Heart left ventricle (tissue), 13 donors: ENCODE measurements around the gene TMEM179B.

ENCODE experiments used
- POLR2A ChIP-seq, 2 donors: fragments of 450-650 bp; IDR thresholded peaks; one replicate each; pipeline ENCODE4 v1.6.1; 2017; ENCODE audit warnings: antibody characterized with exemption in 2 of 2, mild to moderate bottlenecking in 2 of 2, moderate library complexity in 2 of 2
- TF ChIP-seq, protein P1 (sequence below), 12 donors: fragments of 200-600 bp; sonication (generic) in 4 of 12; IDR thresholded peaks; one replicate each; pipeline versions ENCODE4 v1.5.0 to v1.8.0; 2018 to 2022; ENCODE audit warnings: antibody characterized with exemption in 12 of 12, mild to moderate bottlenecking in 5 of 12
- donor health status: ischemic (EF 13 %, LVEDD 7.1; RV severe dilation, severe dysfunction).
- donor health status: DM: no; HTN: yes; CAD: no.
- donor health status: DM: no; HTN: no; CAD: no.
- donor health status: ischemic (EF 25% LVEDD 6.9; RV normal size, moderate dysfunction).
- donor health status: ischemic (EF 25% LVEDD 5.7; RV mildly dilated, moderate dysfunction).
- donor health status: ischemic (EF 35%, LVEDD 5.7; RV mildly dilated, moderate dysfunction).
- donor health status: nonischemic (EF 11% LVEDD 7.7; RV severe dilation, severe dysfunction).
- donor health status: DM: yes; HTN: yes; CAD: no.
- donor health status: PGD.
- donor health status: ischemic (EF 29% LVEDD 5.4; RV normal size, mild dysfunction).
- donor health status: nonischemic (EF 23%, LVEDD 6.1; RV moderate dilation, normal function).

GRCh38 chr11:62817129-62817528 is 29.9 kb downstream of the TMEM179B start:
- TF ChIP-seq, protein P1, sequence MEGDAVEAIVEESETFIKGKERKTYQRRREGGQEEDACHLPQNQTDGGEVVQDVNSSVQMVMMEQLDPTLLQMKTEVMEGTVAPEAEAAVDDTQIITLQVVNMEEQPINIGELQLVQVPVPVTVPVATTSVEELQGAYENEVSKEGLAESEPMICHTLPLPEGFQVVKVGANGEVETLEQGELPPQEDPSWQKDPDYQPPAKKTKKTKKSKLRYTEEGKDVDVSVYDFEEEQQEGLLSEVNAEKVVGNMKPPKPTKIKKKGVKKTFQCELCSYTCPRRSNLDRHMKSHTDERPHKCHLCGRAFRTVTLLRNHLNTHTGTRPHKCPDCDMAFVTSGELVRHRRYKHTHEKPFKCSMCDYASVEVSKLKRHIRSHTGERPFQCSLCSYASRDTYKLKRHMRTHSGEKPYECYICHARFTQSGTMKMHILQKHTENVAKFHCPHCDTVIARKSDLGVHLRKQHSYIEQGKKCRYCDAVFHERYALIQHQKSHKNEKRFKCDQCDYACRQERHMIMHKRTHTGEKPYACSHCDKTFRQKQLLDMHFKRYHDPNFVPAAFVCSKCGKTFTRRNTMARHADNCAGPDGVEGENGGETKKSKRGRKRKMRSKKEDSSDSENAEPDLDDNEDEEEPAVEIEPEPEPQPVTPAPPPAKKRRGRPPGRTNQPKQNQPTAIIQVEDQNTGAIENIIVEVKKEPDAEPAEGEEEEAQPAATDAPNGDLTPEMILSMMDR (IDR thresholded peaks at IDR 0.05): no peak
- no peak for TF ChIP-seq POLR2A (IDR thresholded peaks at IDR 0.05)
